ENCODE results near the gene PKP1.

Gene PKP1

DNA sequence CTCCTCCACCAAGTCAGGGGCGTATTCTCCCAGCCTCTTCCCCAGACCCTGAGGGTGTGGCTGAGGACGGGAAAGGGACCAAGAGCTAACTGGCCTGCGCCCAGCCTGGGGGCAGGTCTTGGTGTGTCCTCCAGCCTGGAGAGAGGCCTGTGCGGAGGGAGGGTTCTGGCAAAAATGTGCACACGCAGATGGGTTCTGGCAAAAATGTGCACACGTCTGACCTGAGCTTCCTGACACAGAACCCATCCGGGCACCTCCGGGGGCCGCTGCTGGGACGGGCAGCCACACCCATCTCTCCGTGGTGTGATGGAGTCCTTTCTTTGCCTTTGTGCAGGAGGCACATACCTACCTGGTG, 23.1 kb upstream of the PKP1 start:
- no peak for DNase-seq (ENCODE audit: low spot score)

GRCh38 chr1:201260648-201261311, 22.5 kb upstream of the PKP1 start:
- no peak for DNase-seq (ENCODE audit: low spot score)

- no peak for DNase-seq (ENCODE audit: low spot score)
These were observed 21.3 kb upstream of the PKP1 start for GRCh38 chr1:201261771-201262547.

- no peak for DNase-seq (ENCODE audit: low spot score)
These were observed 20.2 kb upstream of the PKP1 start for GRCh38 chr1:201262963-201263608.

- DNase-seq (ENCODE audit: low spot score), result no peak
These were observed 19.2 kb upstream of the PKP1 start for GRCh38 chr1:201264072-201264471.

- DNase-seq (ENCODE audit: low spot score), result no peak
These were observed 18.8 kb upstream of the PKP1 start for GRCh38 chr1:201264554-201264953.

DNA sequence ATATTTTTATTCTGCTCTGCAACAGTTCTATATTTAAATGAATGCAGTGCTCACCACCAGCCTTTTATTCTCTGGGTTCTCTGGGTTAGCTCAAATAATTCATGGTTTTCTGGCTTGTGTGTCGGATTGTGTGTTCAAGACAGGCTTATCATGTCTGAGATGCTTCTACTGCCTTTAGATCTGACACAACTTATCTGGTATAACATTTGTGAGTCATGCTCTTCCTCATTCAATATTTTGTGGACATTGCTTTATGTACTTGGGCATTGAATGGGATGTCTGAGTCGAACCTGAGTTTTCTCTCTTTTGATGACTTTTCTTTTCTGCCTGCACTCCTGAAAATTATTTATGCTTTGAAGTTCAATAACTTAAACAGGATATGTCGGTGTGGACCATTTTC, 17.6 kb upstream of the PKP1 start:
- no peak for DNase-seq (ENCODE audit: low spot score)

DNA sequence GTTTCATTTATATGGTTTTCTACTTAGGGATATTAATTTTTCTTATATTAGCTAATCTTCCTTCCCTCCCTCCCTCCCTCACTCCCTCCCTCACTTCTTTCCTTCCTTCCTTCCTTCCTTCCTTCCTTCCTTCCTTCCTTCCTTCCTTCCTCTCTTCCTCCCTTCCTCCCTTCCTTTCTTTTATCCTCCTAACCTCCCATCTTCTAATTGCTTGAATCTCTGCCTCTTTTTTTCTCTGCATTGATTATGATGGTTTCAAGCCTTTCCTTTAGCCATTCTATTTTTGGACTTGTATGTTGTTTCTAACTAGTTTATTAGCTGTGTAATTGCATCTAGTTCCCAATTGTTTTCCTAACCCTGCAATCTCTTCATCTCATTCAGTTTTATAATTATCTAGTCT, 17.0 kb upstream of the PKP1 start:
- no peak for DNase-seq (ENCODE audit: low spot score)

GRCh38 chr1:201266774-201267173, 16.5 kb upstream of the PKP1 start:
- no peak for DNase-seq (ENCODE audit: low spot score)

- no peak for DNase-seq (ENCODE audit: low spot score)
These were observed 15.7 kb upstream of the PKP1 start for GRCh38 chr1:201267481-201268229.

- no peak for DNase-seq (ENCODE audit: low spot score)
These were observed 14.6 kb upstream of the PKP1 start for GRCh38 chr1:201268604-201269151.

DNA sequence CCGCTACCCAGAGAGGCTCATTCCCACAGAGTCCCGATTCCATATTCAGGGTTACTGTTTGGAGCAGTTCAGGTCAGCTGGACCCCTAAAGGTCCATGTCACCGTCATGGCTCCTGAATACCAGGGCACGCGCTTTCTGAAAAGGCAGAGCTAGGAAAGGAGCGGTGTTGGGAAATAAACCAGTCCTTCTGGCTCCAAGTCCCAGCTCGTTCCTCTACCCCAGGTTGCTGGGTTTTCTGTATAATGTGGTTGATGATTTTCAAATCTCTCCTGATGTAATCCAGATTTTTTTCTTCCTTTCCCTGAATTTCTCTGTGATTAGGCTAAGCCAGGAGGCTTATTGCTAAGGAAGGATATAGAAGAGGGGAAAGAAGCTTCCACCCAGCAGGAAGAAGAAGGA, 14.0 kb upstream of the PKP1 start:
- no peak for DNase-seq (ENCODE audit: low spot score)

- DNase-seq (ENCODE audit: low spot score), result no peak
These were observed 13.4 kb upstream of the PKP1 start for GRCh38 chr1:201269900-201270410.

DNA sequence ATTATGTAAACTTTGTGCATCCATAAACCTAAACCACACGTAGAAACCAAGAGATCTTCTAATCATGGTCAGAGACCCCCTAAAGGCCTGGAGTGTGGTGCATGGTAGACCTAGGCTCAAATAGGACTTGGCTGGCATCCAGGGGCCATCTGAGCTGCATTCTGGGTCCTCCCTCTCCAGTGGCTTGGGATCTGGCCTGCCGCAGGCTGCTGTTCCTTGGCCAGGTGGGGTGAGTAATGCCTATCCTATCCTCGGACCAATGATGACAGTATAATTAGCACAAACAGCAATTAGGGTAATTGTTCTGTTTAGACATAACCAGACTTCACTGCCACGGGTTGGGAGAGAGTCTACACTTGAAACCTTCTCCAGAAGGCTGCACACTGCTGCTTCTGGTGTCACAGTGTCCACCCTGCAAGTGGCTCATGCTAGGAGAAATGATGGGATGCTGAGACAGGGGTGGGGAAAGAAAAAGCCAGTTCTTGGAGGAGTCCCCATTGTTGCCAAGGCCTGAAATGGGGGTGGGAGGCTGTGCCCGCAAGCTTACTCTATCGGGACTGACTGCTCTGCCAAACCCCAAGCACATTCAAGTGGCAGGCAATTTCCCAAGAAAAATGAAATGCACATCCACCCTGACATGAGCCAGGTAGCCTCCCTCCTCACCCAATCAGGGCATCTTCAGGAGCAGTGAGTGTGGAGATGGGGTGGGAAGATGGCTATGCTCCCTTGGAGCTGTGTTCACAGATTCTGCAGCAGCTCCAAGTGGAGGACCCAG, 12.5 kb upstream of the PKP1 start:
- DNase-seq (ENCODE audit: low spot score), result no peak

DNA sequence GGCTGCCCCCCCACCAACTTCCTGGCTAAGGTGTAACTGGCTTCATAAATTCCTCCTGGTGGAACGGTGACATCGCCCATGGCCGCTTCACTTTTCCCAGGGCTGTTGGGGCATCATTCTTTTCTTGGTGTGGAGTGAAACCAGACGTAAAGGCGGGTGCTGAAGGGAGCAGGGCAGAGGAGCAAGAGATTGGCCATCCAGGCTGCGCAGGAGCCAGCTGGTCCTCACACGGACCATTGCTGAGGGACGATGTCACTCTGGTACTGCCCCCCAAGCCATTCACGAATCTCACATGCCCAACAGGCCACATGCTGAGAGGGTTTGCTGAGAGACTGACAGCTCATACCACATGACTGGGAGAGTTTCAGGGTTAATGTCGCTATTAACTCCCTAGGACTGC, 10.5 kb upstream of the PKP1 start:
- no peak for DNase-seq (ENCODE audit: low spot score)

- peak; percentile 39 for DNase-seq (ENCODE audit: low spot score)
These were observed 8.6 kb upstream of the PKP1 start for GRCh38 chr1:201274616-201275252.

GRCh38 chr1:201275253-201275666, 8.0 kb upstream of the PKP1 start:
- DNase-seq (ENCODE audit: low spot score), result peak; percentile 43

GRCh38 chr1:201276891-201277290, 6.4 kb upstream of the PKP1 start:
- no peak for DNase-seq (ENCODE audit: low spot score)

DNA sequence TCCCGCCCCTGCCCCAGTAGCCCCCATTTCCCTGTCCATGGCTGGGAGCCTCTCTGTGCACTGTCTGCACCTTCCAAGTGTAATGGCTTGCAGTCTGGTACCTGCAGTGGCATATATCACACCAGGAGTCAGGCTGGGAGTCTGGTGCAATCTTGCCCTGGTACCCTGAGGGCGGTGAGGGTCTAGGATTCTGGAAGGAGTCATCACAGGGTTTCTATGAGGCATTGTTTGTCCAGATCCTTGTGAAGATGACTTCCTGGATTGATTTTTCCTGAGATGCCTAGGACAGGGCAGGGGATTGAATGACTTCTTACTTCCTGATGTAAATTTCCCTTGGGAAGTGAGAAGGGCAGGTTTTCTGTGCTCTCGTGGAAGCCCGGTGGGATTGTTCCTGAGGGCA, 5.9 kb upstream of the PKP1 start:
- DNase-seq (ENCODE audit: low spot score), result no peak

- DNase-seq (ENCODE audit: low spot score), result peak; percentile 3
These were observed 4.0 kb upstream of the PKP1 start for GRCh38 chr1:201279313-201279712.

GRCh38 chr1:201280884-201281283, 2.4 kb upstream of the PKP1 start:
- DNase-seq (ENCODE audit: low spot score), result no peak

Measured in cerebellar cortex (tissue), 1 donor.